Panc1 (cell line): ENCODE measurements around the gene MTM1. TPM values are rescaled to one million over a fixed set of nuclear protein-coding genes. Genes with fewer than 3 reads are reported as not detected.

Source experiments
- ATAC-seq: fragments of 200-7000 bp; cut with Tn5 transposase; 2 replicates; pipeline ENCODE4 v1.9.1; 2020; ENCODE audit warnings: mild to moderate bottlenecking, moderate library complexity
- BruUV-seq: library from RNA; stranded (reverse); fragments of 400-500 nt; replicated peaks from 2 replicates; lab custom pipeline; 2021; lab: Mats Ljungman, UMichigan
- CTCF ChIA-PET: fragments of 300-600 bp; sonication (Branson Sonifier 250); formaldehyde crosslinking; loops from one replicate; lab custom pipeline; 2022; ENCODE audit warnings: antibody characterized with exemption; lab: Charles Lee
- POLR2A ChIA-PET: fragments of 300-600 bp; sonication (Branson Sonifier 250); formaldehyde crosslinking; loops from one replicate; lab custom pipeline; 2022; ENCODE audit warnings: antibody characterized with exemption; lab: Charles Lee
- DNase-seq: peaks from one replicate; pipeline ENCODE4 v3.0.0-alpha.2; 2010; ENCODE audit warnings: low read depth, low spot score
- H3K27ac ChIP-seq: 2 replicates; pipeline ENCODE4 v1.5.1; 2011; ENCODE audit warnings: mild to moderate bottlenecking, low read length, inconsistent platforms
- H3K27me3 ChIP-seq: fragments of 200-500 bp; sonication (Bioruptor generic); 2 replicates; pipeline ENCODE4 v1.6.0; 2014; ENCODE audit warnings: low read length, inconsistent platforms; ENCODE audit not compliant: control insufficient read depth, insufficient read depth
- H3K36me3 ChIP-seq: fragments of 200-500 bp; sonication (Bioruptor generic); 2 replicates; pipeline ENCODE4 v1.5.1; 2014; ENCODE audit warnings: inconsistent platforms, mild to moderate bottlenecking, low read length, moderate library complexity; ENCODE audit not compliant: control insufficient read depth, insufficient read depth
- H3K4me1 ChIP-seq: 2 replicates; pipeline ENCODE4 v1.5.1; 2011; ENCODE audit warnings: inconsistent platforms, mild to moderate bottlenecking, low read length, moderate library complexity; ENCODE audit not compliant: control insufficient read depth, insufficient read depth
- H3K4me3 ChIP-seq, 2 experiments: 2 replicates each; pipeline ENCODE4 v1.5.1; 2011 to 2012; ENCODE audit warnings: low read depth in 2 of 2, low read length in 2 of 2, mild to moderate bottlenecking in 2 of 2, inconsistent platforms in 1 of 2, moderate library complexity in 1 of 2
- H3K9me3 ChIP-seq: fragments of 200-500 bp; sonication (Bioruptor generic); 2 replicates; pipeline ENCODE4 v1.5.1; 2014; ENCODE audit warnings: low read depth, mild to moderate bottlenecking, inconsistent platforms, low read length, moderate library complexity; ENCODE audit not compliant: control insufficient read depth, insufficient read depth
- CTCF ChIP-seq: fragments of 450-650 bp; IDR thresholded peaks from 2 replicates; pipeline ENCODE4 v1.5.1; 2017; ENCODE audit warnings: mild to moderate bottlenecking
- POLR2AphosphoS5 ChIP-seq: IDR thresholded peaks from 2 replicates; pipeline ENCODE4 v1.6.1; 2012; ENCODE audit warnings: mild to moderate bottlenecking, low read depth, low read length, moderate library complexity
- REST ChIP-seq, 2 experiments: IDR thresholded peaks; 2 replicates each; pipeline ENCODE4 v1.6.1; 2011 to 2012; ENCODE audit warnings: low read depth in 2 of 2, control low read depth in 1 of 2, low read length in 1 of 2, mild to moderate bottlenecking in 1 of 2, moderate library complexity in 1 of 2; ENCODE audit not compliant: insufficient read depth in 1 of 2
- SIN3A ChIP-seq: IDR thresholded peaks from 2 replicates; pipeline ENCODE4 v1.6.1; 2012; ENCODE audit warnings: low read depth, mild to moderate bottlenecking, low read length, moderate library complexity, borderline replicate concordance; ENCODE audit not compliant: insufficient read depth
- TCF7L2 ChIP-seq: IDR thresholded peaks from 2 replicates; pipeline ENCODE4 v1.6.1; 2011; ENCODE audit warnings: mild to moderate bottlenecking, low read depth, low read length, inconsistent platforms
- in situ Hi-C: cut with HindIII; loops from 2 replicates; pipeline ENCODE4 v1.10.0; 2016; ENCODE audit warnings: low sequenced_read_pairs, low pct_unique_long_range_greater_than_20kb
- intact Hi-C: fragments of 100-400 bp; cut with micrococcal nuclease; formaldehyde crosslinking; loops from one replicate; pipeline ENCODE4 v1.10.0; 2022; ENCODE audit not compliant: unreplicated experiment
- total RNA-seq: library from RNA; stranded (reverse); gene quantifications from one replicate; pipeline ENCODE4 v1.2.1, GENCODE V29; 2021; ENCODE audit not compliant: unreplicated experiment

The MTM1 gene
- total RNA-seq, 1 experiment from 2014 or later = 24.0 TPM

GRCh38 chrX:150664290-150664689 lies 95.9 kb downstream of the MTM1 start:
- DNase-seq = no peak
- no peak for TF ChIP-seq TCF7L2
- no peak for TF ChIP-seq REST (IDR thresholded peaks at IDR 0.05; ENCODE audit: insufficient read depth in 1 of 2, low read depth in 2 of 2, low read length in 1 of 2)
- TF ChIP-seq SIN3A = no peak
- no peak for TF ChIP-seq POLR2AphosphoS5
- no peak for TF ChIP-seq CTCF
- intact Hi-C loops (no loop called here), in situ Hi-C loops (no loop called here)
- ChIA-PET POLR2A (no interaction called here), CTCF (no interaction called here)
- Histone ChIP-seq H3K36me3 (no peaks in the 10 kb centered on the region; the same call in 1 of the 2 replicates), H3K4me3 (no peak overlapping the region), H3K9me3 (no peaks in the 10 kb centered on the region), H3K27me3 (no peaks in the 10 kb centered on the region), H3K27ac (no peak overlapping the region), H3K4me1 (no peaks in the 10 kb centered on the region)
- ATAC-seq = no peak
- no TSS peak for BruUV-seq

- no peak for DNase-seq
- intact Hi-C loops = no loop called here
- in situ Hi-C loops = no loop called here
- no peaks in the 10 kb centered on the region for H3K36me3 ChIP-seq
- ATAC-seq = no peak
- H3K9me3 ChIP-seq = no peaks in the 10 kb centered on the region
- ChIA-PET POLR2A (no interaction called here), CTCF (no interaction called here)
- no peak overlapping the region for H3K27ac ChIP-seq
- H3K4me3 ChIP-seq = no peak overlapping the region
- H3K27me3 ChIP-seq = no peaks in the 10 kb centered on the region
- no TSS peak for BruUV-seq
- no peaks in the 10 kb centered on the region for H3K4me1 ChIP-seq
- no peak for TF ChIP-seq REST (IDR thresholded peaks at IDR 0.05; ENCODE audit: insufficient read depth in 1 of 2, low read depth in 2 of 2, low read length in 1 of 2)
- no peak for TF ChIP-seq SIN3A
- TF ChIP-seq CTCF = no peak
- no peak for TF ChIP-seq POLR2AphosphoS5
- TF ChIP-seq TCF7L2 = no peak
These were observed 107.8 kb downstream of the MTM1 start for GRCh38 chrX:150676221-150676620.
